Osteocyte (in vitro differentiated cells): Measurements from ENCODE around the gene SDR42E1. TPM values are rescaled to one million over a fixed set of nuclear protein-coding genes. Genes with fewer than 3 reads are reported as not detected.
"Not testable (repeated sequence)": the region's sequence is repeated elsewhere in the genome, so short reads cannot be mapped to it uniquely, and the experiment has no call there.

Experiments used
- DNase-seq: peaks from one replicate; pipeline ENCODE4 v3.0.0; 2021; ENCODE audit warnings: mixed read lengths; ENCODE audit not compliant: unreplicated experiment; ENCODE audit errors: extremely low spot score
- H3K27ac Mint-ChIP-seq: one replicate; pipeline ENCODE4 v1.8.0; 2021; ENCODE audit warnings: mild to moderate bottlenecking, mixed read lengths; ENCODE audit not compliant: unreplicated experiment
- H3K27me3 Mint-ChIP-seq: one replicate; pipeline ENCODE4 v1.8.0; 2021; ENCODE audit warnings: mixed read lengths; ENCODE audit not compliant: unreplicated experiment
- H3K36me3 Mint-ChIP-seq: one replicate; pipeline ENCODE4 v1.8.0; 2021; ENCODE audit warnings: mixed read lengths; ENCODE audit not compliant: unreplicated experiment
- H3K4me1 Mint-ChIP-seq: one replicate; pipeline ENCODE4 v1.8.0; 2021; ENCODE audit warnings: mixed read lengths; ENCODE audit not compliant: unreplicated experiment
- H3K4me3 Mint-ChIP-seq: one replicate; pipeline ENCODE4 v1.8.0; 2021; ENCODE audit warnings: mild to moderate bottlenecking, moderate library complexity, mixed read lengths; ENCODE audit not compliant: unreplicated experiment
- H3K9me3 Mint-ChIP-seq: one replicate; pipeline ENCODE4 v1.8.0; 2021; ENCODE audit warnings: mixed read lengths; ENCODE audit not compliant: unreplicated experiment
- total RNA-seq: library from RNA; stranded (reverse); gene quantifications from 2 replicates; pipeline ENCODE4 v1.2.1, GENCODE V29; 2021
- TF ChIP-seq, protein P1 (sequence below): fragments of 200-600 bp; sonication (generic); IDR thresholded peaks from 2 replicates; pipeline ENCODE4 v1.5.0; 2021; ENCODE audit warnings: antibody characterized with exemption, mild to moderate bottlenecking, moderate library complexity

Gene SDR42E1
- total RNA-seq, 1 donor from 2014 or later = not detected

GRCh38 chr16:81987706-81988105 is 23.6 kb downstream of the SDR42E1 start:
- no peak overlapping the region for H3K27ac Mint-ChIP-seq
- H3K27me3 Mint-ChIP-seq = peaks cover 8% of the 10 kb centered on the region
- no peaks in the 10 kb centered on the region for H3K4me1 Mint-ChIP-seq
- H3K9me3 Mint-ChIP-seq = no peaks in the 10 kb centered on the region
- TF ChIP-seq, protein P1, sequence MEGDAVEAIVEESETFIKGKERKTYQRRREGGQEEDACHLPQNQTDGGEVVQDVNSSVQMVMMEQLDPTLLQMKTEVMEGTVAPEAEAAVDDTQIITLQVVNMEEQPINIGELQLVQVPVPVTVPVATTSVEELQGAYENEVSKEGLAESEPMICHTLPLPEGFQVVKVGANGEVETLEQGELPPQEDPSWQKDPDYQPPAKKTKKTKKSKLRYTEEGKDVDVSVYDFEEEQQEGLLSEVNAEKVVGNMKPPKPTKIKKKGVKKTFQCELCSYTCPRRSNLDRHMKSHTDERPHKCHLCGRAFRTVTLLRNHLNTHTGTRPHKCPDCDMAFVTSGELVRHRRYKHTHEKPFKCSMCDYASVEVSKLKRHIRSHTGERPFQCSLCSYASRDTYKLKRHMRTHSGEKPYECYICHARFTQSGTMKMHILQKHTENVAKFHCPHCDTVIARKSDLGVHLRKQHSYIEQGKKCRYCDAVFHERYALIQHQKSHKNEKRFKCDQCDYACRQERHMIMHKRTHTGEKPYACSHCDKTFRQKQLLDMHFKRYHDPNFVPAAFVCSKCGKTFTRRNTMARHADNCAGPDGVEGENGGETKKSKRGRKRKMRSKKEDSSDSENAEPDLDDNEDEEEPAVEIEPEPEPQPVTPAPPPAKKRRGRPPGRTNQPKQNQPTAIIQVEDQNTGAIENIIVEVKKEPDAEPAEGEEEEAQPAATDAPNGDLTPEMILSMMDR = no peak
- DNase-seq = no peak
- H3K4me3 Mint-ChIP-seq = no peak overlapping the region
- H3K36me3 Mint-ChIP-seq = no peaks in the 10 kb centered on the region

GRCh38 chr16:81987121-81987520 is 24.1 kb downstream of the SDR42E1 start:
- Mint-ChIP-seq H3K27ac (no peak overlapping the region), H3K27me3 (peaks cover 8% of the 10 kb centered on the region), H3K4me1 (no peaks in the 10 kb centered on the region), H3K4me3 (no peak overlapping the region), H3K9me3 (no peaks in the 10 kb centered on the region), H3K36me3 (no peaks in the 10 kb centered on the region)
- no peak for DNase-seq
- TF ChIP-seq, protein P1 = no peak

DNA sequence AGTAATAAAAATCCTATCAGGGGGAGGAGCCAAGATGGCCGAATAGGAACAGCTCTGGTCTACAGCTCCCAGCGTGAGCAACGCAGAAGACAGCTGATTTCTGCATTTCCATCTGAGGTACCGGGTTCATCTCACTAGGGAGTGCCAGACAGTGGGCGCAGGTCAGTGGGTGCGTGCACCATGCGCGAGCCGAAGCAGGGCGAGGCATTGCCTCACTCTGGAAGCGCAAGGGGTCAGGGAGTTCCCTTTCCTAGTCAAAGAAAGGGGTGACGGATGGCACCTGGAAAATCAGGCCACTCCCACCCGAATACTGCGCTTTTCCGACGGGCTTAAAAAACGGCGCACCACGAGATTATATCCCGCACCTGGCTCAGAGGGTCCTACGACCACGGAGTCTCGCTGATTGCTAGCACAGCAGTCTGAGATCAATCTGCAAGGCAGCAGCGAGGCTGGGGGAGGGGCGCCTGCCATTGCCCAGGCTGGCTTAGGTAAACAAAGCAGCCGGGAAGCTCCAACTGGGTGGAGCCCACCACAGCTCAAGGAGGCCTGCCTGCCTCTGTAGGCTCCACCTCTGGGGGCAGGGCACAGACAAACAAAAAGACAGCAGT is 33.8 kb downstream of the SDR42E1 start:
- peaks cover 14% of the 10 kb centered on the region for H3K9me3 Mint-ChIP-seq
- H3K36me3 Mint-ChIP-seq, H3K4me1 Mint-ChIP-seq, DNase-seq, H3K27ac Mint-ChIP-seq, H3K4me3 Mint-ChIP-seq, H3K27me3 Mint-ChIP-seq: not testable (repeated sequence)

- H3K4me1 Mint-ChIP-seq = no peaks in the 10 kb centered on the region
- H3K27ac Mint-ChIP-seq = no peak overlapping the region
- H3K9me3 Mint-ChIP-seq = peaks cover 22% of the 10 kb centered on the region
- no peaks in the 10 kb centered on the region for H3K27me3 Mint-ChIP-seq
- H3K36me3 Mint-ChIP-seq = no peaks in the 10 kb centered on the region
- DNase-seq = no peak
- no peak overlapping the region for H3K4me3 Mint-ChIP-seq
- TF ChIP-seq, protein P1 = no peak
Measured at GRCh38 chr16:81975637-81976036, 35.6 kb downstream of the SDR42E1 start.

DNA sequence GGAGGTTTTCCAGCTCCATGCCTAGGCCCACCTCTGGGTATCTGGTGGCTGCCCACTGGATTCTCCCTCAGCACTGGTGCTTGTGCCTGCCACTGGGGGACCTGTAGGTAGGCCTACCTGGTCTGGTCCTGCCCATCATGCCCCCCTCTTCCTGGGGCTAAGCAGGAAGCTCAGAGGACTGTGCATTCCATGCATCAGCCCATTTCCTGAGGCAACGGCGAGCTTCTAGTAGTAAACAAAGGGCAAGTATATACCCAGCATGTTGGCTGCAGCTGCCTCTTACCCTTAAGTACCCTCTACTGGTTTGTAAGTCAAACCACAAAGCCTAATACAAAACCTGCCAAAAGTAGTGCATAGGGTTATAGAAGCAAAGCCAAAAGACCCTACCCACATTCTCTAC is 37.5 kb downstream of the SDR42E1 start:
- no peak overlapping the region for H3K4me3 Mint-ChIP-seq
- H3K27ac Mint-ChIP-seq = no peak overlapping the region
- TF ChIP-seq, protein P1 = no peak
- no peak for DNase-seq
- peaks cover 24% of the 10 kb centered on the region for H3K9me3 Mint-ChIP-seq
- H3K27me3 Mint-ChIP-seq = peaks cover 3% of the 10 kb centered on the region
- H3K36me3 Mint-ChIP-seq = no peaks in the 10 kb centered on the region
- H3K4me1 Mint-ChIP-seq = no peaks in the 10 kb centered on the region

GRCh38 chr16:81971853-81972252 is 39.4 kb downstream of the SDR42E1 start:
- H3K27ac Mint-ChIP-seq = no peak overlapping the region
- DNase-seq = no peak
- H3K4me3 Mint-ChIP-seq = no peak overlapping the region
- TF ChIP-seq, protein P1 = no peak
- H3K9me3 Mint-ChIP-seq = peaks cover 21% of the 10 kb centered on the region
- no peaks in the 10 kb centered on the region for H3K4me1 Mint-ChIP-seq
- H3K36me3 Mint-ChIP-seq = no peaks in the 10 kb centered on the region
- peaks cover 3% of the 10 kb centered on the region for H3K27me3 Mint-ChIP-seq
